C1 segment of cervical spinal cord (tissue), 14 donors: Measurements from ENCODE around the gene TMEM97.
A peak's percentile ranks its signal among the peaks of the same experiment; 100 is the strongest.
"Not testable (repeated sequence)": the region's sequence is repeated elsewhere in the genome, so short reads cannot be mapped to it uniquely, and the experiment has no call there.

ENCODE experiments used
- DNase-seq, 14 donors: peaks; one replicate each; lab custom pipeline; 2025; lab: John Stamatoyannopoulos, UW

TMEM97 gene

GRCh38 chr17:28318759-28319597 lies at the start of gene TMEM97:
Gene TMEM97, plus strand, starts transcription at chr17:28319200. Its CDS starts 40 bp downstream, at chr17:28319240.
- DNase-seq, result peak; percentile 38 to 96 (median 92)

GRCh38 chr17:28270055-28270454 lies 48.9 kb upstream of the TMEM97 start:
- DNase-seq, result no peak

GRCh38 chr17:28270926-28271325 lies 48.1 kb upstream of the TMEM97 start:
- DNase-seq, result no peak

- DNase-seq, result no peak
These were observed 47.6 kb upstream of the TMEM97 start for GRCh38 chr17:28271431-28271830.

GRCh38 chr17:28272166-28272565 lies 46.8 kb upstream of the TMEM97 start:
- no peak for DNase-seq

GRCh38 chr17:28273341-28273740 lies 45.7 kb upstream of the TMEM97 start:
- DNase-seq, result not testable (repeated sequence)

- DNase-seq, result no peak
These were observed 44.3 kb upstream of the TMEM97 start for GRCh38 chr17:28274591-28275265.

GRCh38 chr17:28276011-28276410 lies 43.0 kb upstream of the TMEM97 start:
- DNase-seq, result no peak

GRCh38 chr17:28279411-28279810 lies 39.6 kb upstream of the TMEM97 start:
- DNase-seq, result no peak

- no peak for DNase-seq
These were observed 38.2 kb upstream of the TMEM97 start for GRCh38 chr17:28280826-28281225.

GRCh38 chr17:28282596-28282995 lies 36.4 kb upstream of the TMEM97 start:
- no peak for DNase-seq

- DNase-seq, result no peak
These were observed 33.0 kb upstream of the TMEM97 start for GRCh38 chr17:28285965-28286364.

GRCh38 chr17:28290703-28291102 lies 28.3 kb upstream of the TMEM97 start:
- DNase-seq, result no peak

- no peak for DNase-seq
These were observed 27.1 kb upstream of the TMEM97 start for GRCh38 chr17:28291780-28292330.

GRCh38 chr17:28292878-28293277 lies 26.1 kb upstream of the TMEM97 start:
- DNase-seq, result not testable (repeated sequence)

GRCh38 chr17:28293994-28294393 lies 25.0 kb upstream of the TMEM97 start:
- DNase-seq, result no peak

GRCh38 chr17:28295677-28296578 lies 23.1 kb upstream of the TMEM97 start:
- DNase-seq, result no peak

GRCh38 chr17:28298449-28298848 lies 20.6 kb upstream of the TMEM97 start:
- DNase-seq, result no peak

- no peak for DNase-seq
These were observed 12.0 kb upstream of the TMEM97 start for GRCh38 chr17:28306954-28307401.

GRCh38 chr17:28313841-28314240 lies 5.2 kb upstream of the TMEM97 start:
- no peak for DNase-seq
